GM18868 (cell line): ENCODE results near the gene ZNF689.

Source experiments
- ATAC-seq: cut with Tn5 transposase; IDR thresholded peaks from one replicate; pipeline ENCODE4 v1.9.1; 2021; ENCODE audit warnings: mild to moderate bottlenecking, moderate library complexity; ENCODE audit not compliant: unreplicated experiment

The ZNF689 gene

GRCh38 chr16:30609926-30610839 is at the start of gene ZNF689:
TSS of gene ZNF689 (minus strand) at chr16:30610389. CDS start at chr16:30610041, 348 bp downstream.
- peak; percentile 93 for ATAC-seq

GRCh38 chr16:30658731-30659506 is 48.7 kb upstream of the ZNF689 start:
- ATAC-seq, result peak; percentile 49

DNA sequence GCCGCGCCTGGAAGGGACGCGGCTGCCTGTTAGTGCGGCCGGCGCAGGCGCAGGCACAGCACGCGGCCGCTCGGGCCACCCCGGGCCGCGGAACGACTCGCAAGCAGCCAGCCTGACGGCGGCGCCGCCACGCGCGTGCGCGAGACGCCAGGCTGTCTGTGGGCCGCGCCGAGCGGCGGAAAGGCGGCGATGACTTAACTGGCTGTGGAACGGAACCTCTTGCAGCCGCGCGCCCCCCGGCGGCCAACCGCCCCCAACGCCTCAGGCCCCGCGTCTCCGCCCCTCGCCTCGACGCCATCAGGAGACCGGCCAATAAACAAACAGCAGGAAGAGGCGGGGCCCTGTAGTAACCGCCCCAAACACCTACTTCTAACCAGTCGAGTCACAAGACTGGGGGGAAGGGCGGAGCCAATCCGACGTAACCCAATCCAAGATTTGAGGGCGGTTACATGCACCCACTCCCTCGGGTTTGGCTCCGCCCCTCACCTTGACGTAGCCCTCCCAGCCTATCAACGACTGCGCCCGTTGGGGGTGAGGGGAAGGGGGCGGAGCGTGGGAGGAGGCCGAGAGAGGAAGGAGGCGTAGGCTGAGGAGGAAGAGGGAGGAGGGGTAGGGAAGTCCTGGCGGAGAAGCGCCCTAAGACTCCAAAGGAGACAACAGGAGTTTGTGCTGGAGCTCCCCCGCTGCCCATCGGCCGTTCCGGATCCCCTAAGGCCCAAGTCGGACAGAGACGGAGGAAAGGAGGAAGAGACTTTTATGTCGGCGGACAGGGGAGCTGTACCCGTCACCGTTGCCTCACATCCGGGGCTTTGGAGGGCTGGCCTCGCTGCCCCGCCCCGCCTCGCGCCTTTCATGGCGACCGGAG is 47.9 kb upstream of the ZNF689 start, which contains the start of gene FBRS:
Gene FBRS (plus strand): TSS at position 566 of the 865 bp plus-strand sequence. CDS start 1,088 bp downstream, outside the sequence.
- peak; percentile 67 for ATAC-seq

GRCh38 chr16:30656974-30657865 is 47.0 kb upstream of the ZNF689 start:
- ATAC-seq, result no peak

- ATAC-seq, result no peak
These were observed 46.2 kb upstream of the ZNF689 start for GRCh38 chr16:30656388-30656787.

DNA sequence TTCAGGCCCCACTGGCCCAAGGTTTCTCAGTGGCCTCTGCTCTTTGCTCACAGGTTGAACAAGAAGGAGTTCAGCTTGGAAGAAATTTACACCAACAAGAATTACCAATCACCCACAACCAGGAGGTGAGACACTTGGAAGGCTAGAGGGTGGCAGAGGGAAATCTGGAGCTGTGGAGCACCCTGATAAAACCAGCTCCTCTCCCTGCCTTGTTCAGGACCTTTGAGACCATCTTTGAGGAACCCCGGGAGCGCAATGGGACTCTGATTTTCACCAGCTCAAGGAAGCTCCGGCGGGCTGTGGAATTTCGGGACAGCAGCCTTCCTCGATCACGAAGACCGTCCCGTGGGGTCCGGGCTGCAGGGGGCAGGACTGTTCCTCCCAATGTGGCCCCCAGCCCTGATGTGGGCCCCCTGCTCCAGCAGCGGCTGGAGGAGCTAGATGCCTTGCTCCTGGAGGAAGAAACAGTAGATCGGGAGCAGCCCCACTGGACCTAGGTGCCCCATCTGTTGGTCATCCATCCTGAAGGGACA is 45.7 kb upstream of the ZNF689 start:
- no peak for ATAC-seq

- no peak for ATAC-seq
These were observed 44.7 kb upstream of the ZNF689 start for GRCh38 chr16:30654856-30655255.

DNA sequence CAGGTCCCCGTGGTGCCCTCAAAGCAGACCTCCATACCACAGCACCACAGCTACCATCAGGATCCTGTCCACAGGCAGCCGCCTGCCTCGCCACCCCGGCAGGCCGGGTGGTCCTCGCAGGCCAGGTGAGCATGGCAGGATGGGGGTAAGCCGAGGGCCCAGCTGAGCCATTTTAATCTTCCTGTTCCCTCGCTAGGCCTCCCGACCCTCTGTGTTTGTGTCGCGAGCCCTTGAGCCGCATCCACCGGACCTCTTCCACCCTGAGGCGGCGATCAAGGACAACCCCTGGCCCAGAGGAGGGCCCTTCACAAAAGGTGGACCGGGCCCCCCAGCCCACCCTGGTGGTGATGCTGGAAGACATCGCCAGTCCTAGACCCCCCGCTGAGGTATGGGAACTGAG is 42.5 kb upstream of the ZNF689 start:
- ATAC-seq, result no peak

GRCh38 chr16:30652005-30652296 is 41.8 kb upstream of the ZNF689 start:
- ATAC-seq, result no peak

DNA sequence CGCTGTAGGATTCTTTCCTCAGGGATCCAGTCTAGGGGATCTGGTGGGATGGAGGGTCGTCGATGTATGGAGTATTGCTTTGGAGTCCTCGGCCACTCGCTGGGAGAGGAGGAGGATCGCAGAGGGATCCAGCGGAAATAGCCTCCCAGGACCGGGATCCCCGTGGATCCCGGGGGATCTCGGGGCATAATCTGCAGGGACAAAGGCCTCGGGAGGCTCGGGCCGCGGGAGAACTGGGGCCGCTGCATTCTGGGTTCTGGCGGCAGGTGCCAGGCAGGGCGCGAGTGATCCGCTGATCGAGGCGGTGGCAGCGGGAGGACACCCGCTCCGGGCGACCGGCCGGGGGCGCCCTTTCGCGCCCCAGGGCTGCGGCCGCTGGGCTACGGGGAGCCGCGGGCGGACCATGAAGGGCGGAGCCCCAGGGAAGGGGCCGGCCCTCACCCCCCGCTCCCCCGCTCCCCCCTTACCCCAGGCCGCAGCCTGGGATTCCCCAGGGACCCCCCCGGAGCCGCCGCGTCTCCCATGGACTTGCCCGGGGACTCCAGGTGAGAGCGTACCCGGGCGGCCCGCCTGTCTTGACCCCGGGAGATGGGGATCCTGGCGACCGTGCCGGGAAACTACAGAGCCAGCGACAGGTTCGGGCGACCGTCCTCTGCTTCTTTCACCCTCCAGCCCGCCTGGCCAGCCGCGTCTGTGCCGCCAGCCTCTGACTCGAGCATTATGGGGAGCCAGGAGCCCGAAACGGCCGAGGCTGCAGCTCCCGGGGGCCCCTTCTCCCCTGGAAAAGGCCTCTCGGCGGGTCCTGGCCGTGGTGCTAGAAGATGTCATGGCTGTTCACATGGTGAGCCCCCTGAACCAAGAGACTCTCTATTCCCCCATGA is 41.2 kb upstream of the ZNF689 start:
- ATAC-seq, result peak; percentile 48

DNA sequence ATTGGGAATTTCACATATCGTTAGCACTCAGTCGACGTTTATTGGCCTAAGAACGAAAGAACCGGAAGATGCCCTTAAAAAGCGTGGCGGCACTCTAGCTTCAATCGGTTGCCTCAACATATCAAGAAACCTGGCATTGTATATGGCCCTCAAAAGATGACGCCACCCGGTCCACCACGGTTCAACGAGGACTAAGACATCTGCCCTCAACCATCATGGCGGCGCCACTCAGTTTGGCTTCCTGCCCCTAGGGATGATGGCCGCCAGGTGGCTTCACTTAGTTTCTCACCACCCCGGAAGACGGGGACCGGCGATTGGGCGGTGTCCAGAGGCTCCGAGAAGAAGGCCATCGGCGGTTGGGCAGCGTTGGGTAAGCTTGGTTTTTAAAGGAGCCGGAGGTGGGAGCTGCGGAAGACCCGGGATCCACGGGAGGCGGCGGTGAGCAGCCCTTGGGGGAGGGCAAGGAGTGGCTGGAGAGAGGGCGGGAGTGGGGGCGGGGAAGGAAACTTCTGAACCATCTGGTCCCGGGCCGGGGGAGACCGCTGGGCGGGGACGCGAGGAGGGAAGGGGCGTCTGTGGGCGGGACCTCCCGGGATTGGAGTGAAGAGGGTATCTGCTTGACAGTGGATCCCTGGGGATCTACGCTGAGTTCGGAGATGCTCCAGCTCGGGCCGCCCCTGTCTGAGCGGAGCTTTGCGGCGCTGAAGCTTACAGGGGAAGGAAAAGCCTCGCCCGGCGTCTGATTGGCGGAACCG is 40.4 kb upstream of the ZNF689 start, which contains the start of gene PRR14:
Gene PRR14 (plus strand): TSS at position 592 of the 755 bp plus-strand sequence. CDS start 686 bp downstream, outside the sequence.
- peak; percentile 81 for ATAC-seq

- peak; percentile 6 for ATAC-seq
These were observed 39.7 kb upstream of the ZNF689 start for GRCh38 chr16:30649725-30650368.

GRCh38 chr16:30647274-30647571 is 37.0 kb upstream of the ZNF689 start:
- no peak for ATAC-seq

DNA sequence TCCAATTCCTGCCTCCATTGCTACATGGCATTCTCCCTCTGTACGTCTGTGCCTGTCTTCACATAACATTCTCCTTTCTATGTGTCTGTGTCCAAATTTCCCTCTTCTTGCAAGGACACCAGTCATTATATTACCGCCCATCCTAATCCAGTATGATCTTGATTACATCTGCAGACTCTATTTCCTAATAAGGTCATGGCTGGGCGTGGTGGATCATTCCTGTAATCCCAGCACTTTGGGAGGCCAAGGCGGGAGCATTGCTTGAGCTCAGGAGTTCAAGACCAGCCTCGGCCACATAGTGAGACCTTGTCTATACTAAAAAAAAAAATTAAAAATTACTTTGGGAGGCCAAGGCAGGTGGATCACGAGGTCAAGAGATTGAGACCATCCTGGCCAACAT is 35.5 kb upstream of the ZNF689 start:
- ATAC-seq, result no peak

DNA sequence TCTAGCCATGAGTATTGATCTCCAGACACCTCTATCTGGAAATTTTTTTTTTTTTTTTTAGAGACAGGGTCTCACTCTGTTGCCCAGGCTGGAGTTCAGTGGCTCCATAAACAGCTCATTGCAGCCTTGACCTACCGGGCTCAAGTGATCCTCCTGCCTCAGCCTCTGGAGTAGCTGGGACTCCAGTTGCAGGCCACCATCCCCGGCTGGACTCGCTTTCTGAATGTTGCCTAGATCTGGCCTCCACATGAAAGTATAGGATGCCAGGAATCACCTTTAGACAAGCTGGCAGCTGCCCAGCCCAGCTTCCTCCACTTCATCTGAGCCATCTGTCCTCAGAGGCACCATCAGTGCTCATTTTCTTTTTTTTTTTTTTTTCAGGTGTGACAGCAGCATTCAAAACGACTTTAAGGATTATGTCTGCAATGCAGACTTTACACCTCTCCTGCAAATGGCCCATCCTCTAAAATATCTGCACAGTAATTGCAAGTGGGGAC is 34.2 kb upstream of the ZNF689 start:
- ATAC-seq, result no peak

- no peak for ATAC-seq
These were observed 31.3 kb upstream of the ZNF689 start for GRCh38 chr16:30641378-30641982.

GRCh38 chr16:30637944-30638343 is 27.8 kb upstream of the ZNF689 start:
- no peak for ATAC-seq
